GM18517 (cell line): ENCODE measurements around the gene ADGRF4.

Experiments used
- ATAC-seq: cut with Tn5 transposase; IDR thresholded peaks from one replicate; pipeline ENCODE4 v1.9.1; 2021; ENCODE audit warnings: mild to moderate bottlenecking, moderate library complexity; ENCODE audit not compliant: unreplicated experiment

ADGRF4 gene, protein sequence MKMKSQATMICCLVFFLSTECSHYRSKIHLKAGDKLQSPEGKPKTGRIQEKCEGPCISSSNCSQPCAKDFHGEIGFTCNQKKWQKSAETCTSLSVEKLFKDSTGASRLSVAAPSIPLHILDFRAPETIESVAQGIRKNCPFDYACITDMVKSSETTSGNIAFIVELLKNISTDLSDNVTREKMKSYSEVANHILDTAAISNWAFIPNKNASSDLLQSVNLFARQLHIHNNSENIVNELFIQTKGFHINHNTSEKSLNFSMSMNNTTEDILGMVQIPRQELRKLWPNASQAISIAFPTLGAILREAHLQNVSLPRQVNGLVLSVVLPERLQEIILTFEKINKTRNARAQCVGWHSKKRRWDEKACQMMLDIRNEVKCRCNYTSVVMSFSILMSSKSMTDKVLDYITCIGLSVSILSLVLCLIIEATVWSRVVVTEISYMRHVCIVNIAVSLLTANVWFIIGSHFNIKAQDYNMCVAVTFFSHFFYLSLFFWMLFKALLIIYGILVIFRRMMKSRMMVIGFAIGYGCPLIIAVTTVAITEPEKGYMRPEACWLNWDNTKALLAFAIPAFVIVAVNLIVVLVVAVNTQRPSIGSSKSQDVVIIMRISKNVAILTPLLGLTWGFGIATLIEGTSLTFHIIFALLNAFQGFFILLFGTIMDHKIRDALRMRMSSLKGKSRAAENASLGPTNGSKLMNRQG

DNA sequence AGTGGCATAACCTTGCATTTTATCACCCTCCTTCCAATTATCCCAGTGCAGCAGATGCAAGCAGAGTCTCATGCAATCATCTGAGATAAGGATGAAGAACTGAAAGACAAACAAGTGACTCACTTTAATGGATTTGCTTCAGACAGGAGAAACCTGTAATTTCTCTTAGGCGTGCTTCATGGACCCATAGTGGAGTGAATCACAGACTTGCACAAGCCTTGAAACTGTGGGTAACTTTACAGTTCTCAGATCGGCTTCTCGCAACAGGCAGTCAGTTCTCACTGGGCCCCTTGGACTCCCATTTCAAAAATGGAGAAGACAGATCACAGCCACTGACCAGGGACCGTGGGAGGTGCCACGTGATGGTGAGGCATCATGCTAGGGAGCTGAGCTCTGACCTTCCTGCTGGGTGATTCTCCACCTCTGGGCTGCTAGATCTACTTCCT lies at the start of gene ADGRF4:
Gene ADGRF4, plus strand, starts transcription at position 239 of the 446 bp plus-strand sequence. CDS start 8,666 bp downstream, outside the sequence.
- ATAC-seq: no peak

DNA sequence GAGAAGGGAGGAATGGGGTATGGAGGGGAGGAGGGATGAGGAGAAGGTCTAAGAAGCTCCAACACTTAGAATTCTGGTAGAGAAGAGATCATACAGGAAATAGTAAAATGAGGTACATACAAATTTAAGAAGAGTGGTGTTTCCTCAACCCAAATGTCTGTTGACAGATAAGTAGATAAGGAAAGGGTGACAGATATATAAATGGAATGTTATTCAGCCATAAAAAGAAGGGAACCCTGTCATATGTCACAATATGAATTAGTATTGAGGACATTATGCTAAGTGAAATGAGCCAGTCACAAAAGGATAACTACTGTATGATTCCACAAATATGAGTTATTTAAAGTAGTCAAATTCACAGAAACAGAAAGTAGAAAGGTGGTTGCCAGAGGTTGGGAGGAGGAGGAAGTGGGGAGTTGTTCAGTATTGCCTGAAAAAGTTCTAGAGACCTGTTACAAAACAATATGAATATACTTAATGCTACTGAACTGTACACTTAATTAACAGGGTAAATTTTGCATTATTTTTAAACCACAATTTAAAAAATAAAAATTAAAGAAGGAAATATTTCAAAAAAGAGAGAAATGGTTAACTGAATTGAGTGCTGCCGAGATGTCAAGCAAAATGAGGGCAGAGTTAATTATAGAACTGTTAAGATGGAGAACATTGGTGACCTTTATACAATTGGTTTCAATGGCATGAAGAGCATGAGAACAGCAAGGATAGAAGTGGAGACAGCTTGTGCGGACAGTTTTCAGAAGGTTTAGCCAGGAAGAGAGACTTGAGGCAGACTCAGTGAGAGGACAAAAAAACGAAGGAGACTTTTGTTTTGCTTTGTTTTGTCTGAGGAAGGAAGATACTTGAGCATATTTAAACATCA lies 47.6 kb upstream of the ADGRF4 start:
- ATAC-seq: no peak

DNA sequence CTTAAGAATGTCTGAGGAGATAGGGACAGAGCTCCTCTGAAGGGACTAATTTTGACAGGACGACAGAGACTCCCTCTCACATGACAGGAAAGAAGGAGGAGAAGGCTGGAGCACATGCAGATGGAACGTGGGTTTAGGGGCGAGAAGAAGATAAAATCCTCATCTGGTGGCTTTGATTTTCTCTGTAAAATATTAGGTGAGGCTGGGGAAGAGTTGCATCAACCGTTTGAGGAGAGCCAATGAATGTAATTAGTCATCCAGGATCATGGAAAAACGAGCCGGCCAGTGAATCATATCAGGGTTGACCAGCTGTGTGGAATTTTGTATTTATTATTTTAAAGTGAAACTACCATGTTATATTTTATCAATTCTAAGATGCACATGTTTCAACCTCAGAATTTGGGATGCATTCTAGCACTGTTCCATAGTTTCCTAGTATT lies 46.9 kb upstream of the ADGRF4 start:
- no peak for ATAC-seq

DNA sequence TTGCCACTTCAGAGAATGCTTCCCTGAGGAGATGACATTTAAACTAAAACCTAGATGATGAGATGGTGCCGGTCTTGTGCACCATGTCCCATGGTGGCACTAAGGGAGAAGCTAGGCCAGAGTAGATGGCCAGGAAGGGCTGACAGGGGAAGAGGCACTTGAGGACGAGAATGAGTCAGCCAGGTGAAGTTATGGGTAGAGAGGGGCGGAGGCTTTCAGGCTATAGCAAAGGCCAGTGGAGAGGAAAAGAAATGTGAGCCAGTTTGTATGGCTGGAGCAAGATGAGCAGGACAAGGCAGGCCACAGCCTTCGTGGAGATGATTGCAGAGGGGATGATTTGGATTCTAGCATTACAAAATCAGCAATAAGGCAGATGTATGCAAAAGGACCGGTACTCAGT lies 44.7 kb upstream of the ADGRF4 start:
- no peak for ATAC-seq

DNA sequence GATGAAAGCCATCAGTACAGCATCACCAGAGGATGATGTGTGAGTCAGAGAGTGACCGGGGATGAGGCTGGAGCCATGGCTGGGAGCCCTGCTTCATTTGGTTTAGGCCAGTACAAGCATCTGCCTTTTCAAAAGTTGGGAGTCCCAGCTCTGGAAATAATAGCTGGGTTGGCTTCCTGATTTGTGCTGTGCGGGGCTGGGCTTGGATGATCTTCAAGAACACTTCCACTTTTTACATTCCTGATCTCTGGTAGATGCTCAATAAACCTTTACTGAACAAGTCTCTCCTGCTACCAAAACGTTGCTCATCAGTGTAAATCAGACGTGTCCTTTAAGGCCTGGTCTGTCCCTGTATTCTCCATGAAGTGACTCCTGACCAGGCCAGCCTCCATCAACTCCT lies 44.1 kb upstream of the ADGRF4 start:
- ATAC-seq: no peak

DNA sequence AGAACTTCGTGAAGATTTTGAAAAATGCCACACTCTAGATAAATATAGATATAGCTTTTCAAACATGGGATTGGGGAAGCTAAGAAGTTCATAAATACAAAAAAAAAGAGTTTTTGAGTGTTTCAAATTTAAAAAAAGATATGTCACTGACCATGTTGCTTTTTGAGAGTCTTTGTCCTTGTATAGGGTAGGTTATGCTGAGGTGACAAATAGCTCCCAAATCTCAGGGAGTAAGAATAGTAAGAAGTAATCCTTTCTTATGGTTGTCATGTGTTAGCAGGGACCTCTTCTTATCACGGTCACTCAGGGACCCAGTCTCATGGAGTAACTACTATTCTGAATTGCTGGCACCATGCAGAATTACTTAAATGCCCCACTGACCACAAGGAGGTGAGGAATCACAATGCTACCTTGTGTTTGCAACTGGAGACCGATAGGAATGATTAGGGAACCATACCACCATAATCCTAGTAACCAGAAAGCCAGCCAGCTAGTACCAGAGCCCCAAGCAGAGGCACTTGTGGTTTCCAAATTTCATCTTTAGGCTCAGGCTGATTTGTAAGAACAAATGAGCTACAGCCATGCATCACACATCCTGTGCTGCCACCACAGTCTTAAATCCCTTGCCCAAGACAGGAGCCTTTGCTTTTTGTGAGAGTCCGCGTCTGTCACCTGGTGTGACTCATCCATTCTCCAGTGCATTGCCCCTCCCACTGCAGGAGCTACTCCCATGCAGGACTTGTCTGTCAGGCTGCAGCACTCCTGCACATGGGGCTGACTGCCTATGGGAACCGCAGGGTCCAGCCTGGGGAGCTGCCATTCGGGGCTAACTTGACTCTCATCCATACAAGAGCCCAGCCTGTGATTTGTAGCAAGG lies 42.4 kb upstream of the ADGRF4 start:
- ATAC-seq: no peak

DNA sequence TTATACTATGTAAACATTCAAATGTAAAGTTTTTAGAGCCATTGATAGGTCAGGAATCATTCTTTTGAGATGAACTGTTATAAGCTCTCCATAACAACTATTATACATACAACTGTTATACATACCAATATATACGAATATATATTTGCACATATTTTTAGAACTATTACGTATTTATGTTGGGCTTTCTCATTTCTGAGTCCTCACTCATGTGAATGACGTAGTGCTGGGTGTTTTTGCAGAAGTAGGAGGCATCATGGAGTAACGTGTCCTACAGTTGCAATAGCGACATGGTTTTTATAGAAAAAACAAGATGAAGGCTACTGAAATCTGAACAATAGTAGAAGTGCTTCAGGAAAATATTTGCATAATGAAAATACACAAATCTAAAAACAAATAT lies 36.4 kb upstream of the ADGRF4 start:
- ATAC-seq: no peak

DNA sequence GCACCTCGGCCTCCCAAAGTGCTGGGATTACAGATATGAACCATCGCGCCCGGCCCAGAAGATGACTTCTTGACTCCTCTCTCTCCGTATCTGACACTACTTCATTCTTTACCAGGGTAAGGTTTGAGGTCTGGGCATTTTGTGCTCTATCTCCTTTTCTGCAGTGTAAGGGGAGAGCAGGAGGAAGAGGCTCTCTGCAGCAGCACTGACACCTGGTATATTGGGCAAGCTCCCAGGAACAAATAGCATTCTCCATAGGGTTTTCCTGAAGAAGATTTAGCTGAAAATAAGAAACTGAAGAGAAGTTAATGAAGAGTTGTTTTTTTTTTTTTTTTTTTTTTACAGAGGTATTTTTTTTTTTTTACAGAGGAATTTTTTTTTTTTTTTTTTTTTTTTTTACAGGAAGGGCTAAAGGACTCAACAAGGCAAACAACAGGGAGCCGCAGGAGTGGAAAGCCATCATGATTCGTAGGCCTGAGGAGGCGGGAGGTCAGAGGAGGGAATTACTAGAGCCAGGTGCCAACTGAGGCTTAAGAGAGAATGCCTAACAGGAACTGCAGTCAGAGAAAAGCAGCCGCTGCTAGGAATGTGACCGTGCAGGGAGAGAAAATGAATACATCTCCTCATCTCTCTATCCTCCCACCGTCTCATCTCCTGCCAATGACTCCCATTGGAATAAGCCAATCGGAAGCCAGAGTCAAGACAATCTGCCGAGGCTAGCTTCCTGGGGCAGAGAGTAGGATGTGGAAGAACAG lies 34.7 kb upstream of the ADGRF4 start:
- no peak for ATAC-seq

DNA sequence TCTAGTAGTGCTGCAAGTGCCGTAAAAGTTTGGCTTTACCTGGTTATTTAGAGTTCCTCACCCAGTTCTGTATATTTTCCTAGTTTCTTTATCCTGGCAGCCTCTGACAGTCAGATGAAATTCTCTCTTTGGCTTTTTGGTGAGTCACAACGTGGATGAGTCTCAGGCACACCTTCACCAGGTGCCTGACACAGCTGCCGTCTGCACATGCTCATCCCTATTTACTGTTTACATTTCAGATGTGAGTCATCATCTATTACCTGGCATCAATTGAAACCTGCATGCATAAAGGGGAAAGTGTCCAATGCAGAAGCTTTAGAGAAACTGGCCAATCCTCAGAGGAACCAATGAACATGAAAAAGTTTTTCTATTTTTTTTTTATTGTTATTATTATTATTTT lies 33.3 kb upstream of the ADGRF4 start:
- no peak for ATAC-seq

DNA sequence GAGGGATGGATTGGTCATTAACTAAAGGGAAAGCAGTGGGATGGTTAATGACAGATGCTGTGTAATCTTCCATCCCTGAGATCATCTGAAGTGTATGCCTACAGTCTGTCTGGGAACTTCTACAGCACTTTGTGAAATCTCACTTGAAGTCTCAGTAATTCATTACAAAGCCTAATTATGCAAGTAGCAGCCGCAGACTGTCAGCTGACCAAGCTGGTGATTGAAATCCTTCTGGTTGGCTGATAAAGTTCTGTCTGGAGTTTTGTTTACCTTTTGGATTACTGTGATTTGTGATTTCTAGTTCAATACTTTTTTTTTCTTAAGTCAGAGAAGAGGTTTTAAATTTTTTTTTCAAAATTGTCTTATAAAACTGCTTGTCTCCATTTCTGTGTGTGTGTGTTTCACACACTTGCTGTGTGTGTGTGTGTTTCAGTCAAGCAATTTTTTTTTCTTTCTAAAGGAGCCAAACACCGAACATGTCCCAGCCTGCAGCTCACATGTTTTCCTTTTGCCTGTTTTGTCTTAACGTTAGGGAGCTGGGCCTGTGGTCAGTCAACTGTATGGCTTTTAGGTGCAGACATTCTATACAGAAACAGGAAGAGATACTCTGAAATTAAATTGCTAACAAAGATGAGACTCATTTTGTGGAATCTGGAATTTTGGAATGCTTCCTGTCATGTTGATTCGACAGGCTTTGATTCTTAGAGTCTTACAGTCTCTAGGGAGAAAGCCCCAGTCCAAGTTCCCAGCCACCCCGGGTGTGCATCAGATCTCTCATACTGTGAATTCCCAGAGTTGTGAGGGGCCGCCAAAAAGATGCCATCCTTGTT lies 28.5 kb upstream of the ADGRF4 start:
- no peak for ATAC-seq

DNA sequence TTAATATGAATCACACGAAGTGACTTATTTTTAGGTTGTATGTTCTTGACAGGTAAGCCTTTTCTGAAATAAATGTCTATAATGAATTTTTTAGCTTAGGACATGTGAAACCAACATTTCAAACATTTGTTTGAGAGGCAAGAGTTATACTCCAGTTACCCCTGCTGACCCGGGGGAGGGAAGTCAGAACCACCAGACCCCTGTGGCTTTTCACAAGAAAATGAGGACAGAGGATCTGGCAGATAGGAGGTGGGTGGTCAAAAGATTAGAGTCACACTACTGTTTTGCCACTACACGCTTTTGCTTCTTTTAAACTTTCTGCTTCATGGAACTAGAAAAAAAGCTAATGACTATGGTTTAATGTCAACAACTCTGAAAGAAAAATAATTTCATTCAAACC lies 27.5 kb upstream of the ADGRF4 start:
- no peak for ATAC-seq

DNA sequence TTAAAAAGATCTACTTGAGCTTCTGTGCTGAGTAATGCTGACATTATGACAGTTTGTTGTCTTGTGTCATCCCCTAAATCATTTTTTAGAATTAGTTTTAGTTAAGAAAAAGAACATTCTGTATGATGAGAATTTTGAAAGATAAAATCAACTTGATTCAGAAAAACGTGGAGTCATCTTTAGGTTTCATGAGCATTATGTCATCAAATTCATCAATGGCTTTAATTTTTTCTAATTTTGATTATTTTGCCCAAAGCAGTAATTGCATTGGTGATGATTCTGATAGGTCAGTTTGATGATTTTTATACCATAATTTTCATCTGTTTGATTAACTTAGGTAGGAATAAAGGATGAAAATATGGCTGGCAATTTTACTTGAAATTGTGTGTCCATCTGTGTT lies 26.6 kb upstream of the ADGRF4 start:
- no peak for ATAC-seq

DNA sequence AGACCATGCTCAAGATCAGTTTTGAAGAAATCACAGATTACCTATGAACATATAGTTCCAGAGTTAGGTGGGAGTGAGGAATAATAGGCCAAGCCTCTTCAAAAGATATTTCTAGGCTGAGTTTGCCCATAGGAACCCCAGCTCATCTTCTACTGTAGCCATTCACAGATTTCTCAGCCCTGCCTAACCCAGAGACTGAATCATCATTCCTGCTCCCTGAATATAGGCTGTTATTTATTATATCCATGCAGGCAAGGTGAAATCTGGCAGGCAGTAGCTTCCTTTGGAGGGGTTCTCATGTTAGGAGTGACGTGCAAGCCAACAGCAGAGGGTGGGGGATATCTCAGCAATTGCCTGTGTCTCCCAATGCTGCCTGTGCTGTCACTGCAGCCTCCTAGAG lies 25.6 kb upstream of the ADGRF4 start:
- no peak for ATAC-seq

DNA sequence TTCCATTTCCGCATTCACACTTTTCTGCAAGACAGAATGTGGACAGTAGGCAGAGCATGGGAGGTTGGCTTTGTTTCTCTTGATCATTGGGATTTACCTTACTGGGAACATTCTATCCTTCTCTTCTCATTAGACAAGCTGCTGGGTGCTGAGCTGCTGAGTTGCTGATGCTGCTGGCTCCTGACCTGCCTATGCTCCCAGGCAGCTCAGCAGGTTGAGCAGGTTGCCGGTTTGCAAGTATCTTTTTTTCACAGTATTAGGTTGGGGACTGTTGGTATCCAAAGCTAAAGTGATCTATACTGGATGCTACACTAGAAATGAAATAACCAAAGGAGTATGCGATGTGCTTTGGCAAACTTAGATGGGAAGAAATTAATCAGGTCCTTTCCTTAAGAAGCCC lies 23.7 kb upstream of the ADGRF4 start:
- no peak for ATAC-seq

DNA sequence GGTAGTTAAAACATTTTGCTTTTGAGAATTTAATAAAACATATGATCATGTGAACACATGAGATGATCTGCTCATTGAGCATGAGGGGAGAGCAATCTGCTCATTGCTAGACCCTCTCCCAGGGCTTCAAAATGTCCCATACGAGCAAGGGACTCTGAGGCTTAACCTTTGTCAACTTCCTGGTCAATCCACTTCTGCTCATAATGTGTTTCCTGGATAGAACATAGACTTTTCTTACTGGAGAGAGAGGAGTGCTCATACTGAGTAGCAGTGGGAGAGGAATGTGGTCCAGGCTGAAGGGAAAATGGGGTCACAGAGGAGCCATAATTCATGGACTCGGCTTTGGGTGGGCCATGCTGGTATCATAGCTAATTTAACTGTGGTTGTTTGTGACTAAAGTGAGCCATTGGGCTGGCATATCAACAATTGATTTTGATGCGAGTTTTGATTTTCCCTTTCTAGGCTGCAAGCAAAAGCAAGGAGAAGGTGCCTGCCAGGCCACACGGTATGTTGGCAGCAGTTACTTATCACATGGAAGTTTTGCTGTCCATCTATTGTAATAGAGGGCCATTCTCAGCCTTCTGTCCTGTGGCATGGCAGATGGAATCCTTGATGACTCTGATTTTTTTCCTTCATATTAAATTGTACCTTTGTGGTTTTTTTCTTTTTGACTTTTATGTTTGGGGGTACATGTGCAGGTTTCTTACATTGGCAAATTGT lies 20.8 kb upstream of the ADGRF4 start:
- no peak for ATAC-seq

DNA sequence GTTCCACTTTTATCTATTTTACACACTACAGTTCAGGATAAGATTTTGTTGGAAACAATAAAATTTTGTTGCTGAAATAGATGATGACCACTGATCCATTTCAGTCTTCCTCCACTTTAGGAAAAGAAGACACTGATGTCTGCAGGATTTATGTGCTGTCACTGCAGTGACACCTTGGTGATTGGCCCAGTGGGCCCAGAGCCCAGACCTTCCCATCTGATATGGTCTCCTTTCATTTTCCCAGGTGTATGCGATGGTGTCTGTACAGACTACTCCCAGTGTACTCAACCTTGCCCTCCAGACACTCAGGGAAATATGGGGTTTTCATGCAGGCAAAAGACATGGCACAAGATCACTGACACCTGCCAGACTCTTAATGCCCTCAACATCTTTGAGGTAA lies 19.6 kb upstream of the ADGRF4 start:
- ATAC-seq: no peak

DNA sequence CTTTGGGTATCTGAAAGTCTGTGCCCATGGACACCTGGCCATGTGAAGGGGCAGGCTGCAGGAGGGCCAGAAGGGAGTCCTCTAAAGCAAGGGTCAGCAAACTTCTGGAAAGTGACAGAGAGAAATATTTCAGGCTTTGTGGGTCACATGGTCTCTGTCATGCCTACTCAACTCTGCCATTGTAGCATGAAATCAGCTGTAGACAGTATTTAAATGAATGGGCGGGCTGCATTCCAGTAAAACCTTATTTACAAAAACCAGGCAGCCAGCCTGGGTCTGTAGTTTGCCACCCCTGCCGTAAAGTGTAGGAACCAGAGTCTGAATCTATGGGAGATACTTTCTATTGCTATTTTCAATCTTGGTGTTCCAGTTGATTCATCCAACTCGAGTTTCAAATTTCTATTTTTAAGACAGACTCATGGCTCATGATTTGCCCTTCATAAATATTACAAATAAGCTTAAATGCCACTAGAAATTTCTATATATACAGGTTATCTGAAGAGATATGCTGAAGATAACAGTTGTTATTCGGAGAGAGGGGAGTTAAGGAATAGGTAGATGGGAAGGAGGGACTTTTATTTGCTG lies 19.0 kb upstream of the ADGRF4 start:
- ATAC-seq: no peak

DNA sequence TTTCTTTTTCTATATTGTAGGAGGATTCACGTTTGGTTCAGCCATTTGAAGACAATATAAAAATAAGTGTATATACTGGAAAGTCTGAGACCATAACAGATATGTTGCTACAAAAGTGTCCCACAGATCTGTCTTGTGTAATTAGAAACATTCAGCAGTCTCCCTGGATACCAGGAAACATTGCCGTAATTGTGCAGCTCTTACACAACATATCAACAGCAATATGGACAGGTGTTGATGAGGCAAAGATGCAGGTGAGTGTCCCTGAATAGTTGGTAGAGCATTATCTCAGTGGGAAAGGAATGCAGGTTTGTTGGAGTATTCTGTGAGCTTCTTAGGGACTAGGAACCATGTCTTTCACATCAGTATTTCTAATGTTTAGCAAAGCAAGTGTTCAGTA lies 18.3 kb upstream of the ADGRF4 start:
- no peak for ATAC-seq
